Left renal pelvis (tissue), 4 donors: ENCODE data around the gene TXNRD2. TPM values are rescaled to one million over a fixed set of nuclear protein-coding genes. Genes with fewer than 3 reads are reported as not detected.

Source experiments
- DNase-seq, 4 donors: peaks; one replicate each; pipeline ENCODE4 v3.0.0-alpha.2; 2013; ENCODE audit warnings: low read depth in 4 of 4, low spot score in 3 of 4
- polyA plus RNA-seq, 4 donors: library from polyadenylated mRNA; unstranded; fragments of 120-200 nt; gene quantifications; one replicate each; pipeline ENCODE4 v1.2.1, GENCODE V29; 2013; ENCODE audit not compliant: insufficient read length in 4 of 4

TXNRD2 gene
- polyA plus RNA-seq, 4 donors: 13.1 to 33.7 (median 20.4) TPM

- no peak for DNase-seq
Measured at GRCh38 chr22:19852177-19852781, 89.3 kb downstream of the TXNRD2 start.

GRCh38 chr22:19851291-19852176 lies 90.1 kb downstream of the TXNRD2 start:
- DNase-seq: no peak

- no peak for DNase-seq
Measured at GRCh38 chr22:19850763-19851109, 90.9 kb downstream of the TXNRD2 start.

GRCh38 chr22:19849835-19850762 lies 91.5 kb downstream of the TXNRD2 start:
- DNase-seq: no peak

- no peak for DNase-seq
Measured at GRCh38 chr22:19848298-19849224, 93.1 kb downstream of the TXNRD2 start.

GRCh38 chr22:19847345-19847632 lies 94.3 kb downstream of the TXNRD2 start:
- no peak for DNase-seq

- no peak for DNase-seq
Measured at GRCh38 chr22:19846620-19847344, 94.8 kb downstream of the TXNRD2 start.

GRCh38 chr22:19845054-19845722 lies 96.4 kb downstream of the TXNRD2 start:
- DNase-seq: no peak

- DNase-seq: no peak
Measured at GRCh38 chr22:19844377-19845053, 97.1 kb downstream of the TXNRD2 start.

GRCh38 chr22:19843857-19844376 lies 97.7 kb downstream of the TXNRD2 start:
- DNase-seq: no peak

- no peak for DNase-seq
Measured at GRCh38 chr22:19843107-19843856, 98.3 kb downstream of the TXNRD2 start.

- no peak for DNase-seq
Measured at GRCh38 chr22:19842393-19843106, 99.1 kb downstream of the TXNRD2 start.

- DNase-seq: no peak
Measured at GRCh38 chr22:19841641-19842392, 99.8 kb downstream of the TXNRD2 start.

- DNase-seq: no peak
Measured at GRCh38 chr22:19840955-19841640, 100.5 kb downstream of the TXNRD2 start.

- no peak for DNase-seq
Measured at GRCh38 chr22:19840059-19840458, 101.6 kb downstream of the TXNRD2 start.

GRCh38 chr22:19837915-19838314 lies 103.7 kb downstream of the TXNRD2 start:
- DNase-seq: no peak
